Activated naive CD4-positive, alpha-beta T cell (primary cell): ENCODE results near the gene ARID5B.

Experiments
- DNase-seq, 4 experiments: peaks; one replicate each; lab custom pipeline; 2025; lab: John Stamatoyannopoulos, UW

Gene ARID5B

GRCh38 chr10:62050346-62050892 lies 148.9 kb downstream of the ARID5B start:
- no peak for DNase-seq

- DNase-seq = peak; percentile 23 to 54 (median 27)
Measured at GRCh38 chr10:62050893-62051433, 149.5 kb downstream of the ARID5B start.

DNA sequence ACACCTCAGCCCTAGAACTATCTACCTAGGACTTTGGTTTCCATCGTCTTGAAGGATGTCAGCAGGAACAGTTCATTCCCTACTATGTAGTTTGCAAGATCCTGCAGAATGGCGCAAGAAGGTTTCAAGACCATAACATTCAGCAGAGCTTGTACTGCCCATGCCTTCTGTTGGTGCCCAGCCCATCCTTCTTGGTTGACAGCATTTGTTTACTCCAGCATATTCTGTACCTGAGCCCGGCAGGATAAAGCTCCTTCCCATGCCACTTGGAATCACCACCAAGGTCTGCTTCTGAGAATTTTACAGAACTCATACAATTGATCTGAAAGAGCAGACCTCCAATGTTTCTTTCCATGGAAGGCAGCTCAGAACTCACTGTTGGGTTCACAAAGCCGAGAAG lies 150.8 kb downstream of the ARID5B start:
- DNase-seq = no peak

DNA sequence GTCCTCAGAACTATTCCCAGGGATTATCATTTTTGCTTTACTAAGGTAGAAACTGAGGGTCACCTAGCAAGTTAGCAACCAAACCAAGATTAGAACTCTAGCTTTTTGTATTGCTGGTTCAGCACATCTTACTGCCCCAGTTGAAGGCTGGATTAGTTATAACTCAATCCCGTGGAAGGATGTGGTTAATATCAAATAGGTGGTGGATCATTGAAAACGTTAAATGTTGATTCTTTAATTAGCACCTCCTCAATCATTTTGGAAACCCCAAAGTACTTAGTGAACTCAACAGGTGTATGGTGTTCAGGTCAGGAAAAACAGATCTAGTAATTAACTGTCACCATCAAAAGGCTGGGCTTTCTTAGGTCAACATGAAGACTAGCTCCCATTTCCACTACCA lies 152.4 kb downstream of the ARID5B start:
- DNase-seq = no peak

DNA sequence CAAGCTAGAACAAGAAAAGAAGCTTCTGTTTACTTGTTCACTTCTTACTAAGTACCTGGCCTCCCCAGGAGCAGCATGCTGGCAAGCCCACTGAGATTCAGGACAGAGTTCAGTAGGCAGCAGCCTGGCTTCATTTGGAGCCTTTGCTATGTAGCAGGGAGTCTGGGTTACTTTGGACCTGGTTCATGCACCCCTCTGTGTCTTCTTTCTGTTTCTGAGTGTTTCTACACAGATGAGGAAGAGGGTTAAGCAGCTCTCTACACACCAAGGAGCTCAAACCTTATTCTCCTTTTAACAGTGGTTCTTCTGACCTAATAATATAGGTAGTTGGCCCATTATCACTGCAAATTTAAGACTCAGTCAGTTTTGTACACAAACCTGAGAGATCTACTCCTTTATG lies 152.9 kb downstream of the ARID5B start:
- DNase-seq = no peak

DNA sequence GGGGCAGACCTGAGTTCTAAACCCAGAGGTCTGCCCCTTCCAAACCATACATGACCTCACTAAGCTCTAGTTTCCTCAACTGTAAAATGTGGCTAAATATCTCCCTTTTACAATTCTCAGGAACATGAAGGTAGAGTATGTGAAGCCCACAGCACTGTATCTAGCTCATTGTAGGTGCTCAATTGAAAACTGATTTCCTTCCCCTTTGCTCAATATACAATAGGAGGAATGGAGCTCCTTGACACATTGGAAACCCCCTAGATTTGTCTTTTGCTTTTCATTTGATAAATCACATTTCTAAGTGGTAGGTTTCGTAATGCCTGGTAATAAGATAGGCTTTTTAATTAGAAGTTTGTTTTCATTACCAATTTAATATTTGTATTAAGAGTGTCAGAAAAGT lies 153.3 kb downstream of the ARID5B start:
- no peak for DNase-seq

DNA sequence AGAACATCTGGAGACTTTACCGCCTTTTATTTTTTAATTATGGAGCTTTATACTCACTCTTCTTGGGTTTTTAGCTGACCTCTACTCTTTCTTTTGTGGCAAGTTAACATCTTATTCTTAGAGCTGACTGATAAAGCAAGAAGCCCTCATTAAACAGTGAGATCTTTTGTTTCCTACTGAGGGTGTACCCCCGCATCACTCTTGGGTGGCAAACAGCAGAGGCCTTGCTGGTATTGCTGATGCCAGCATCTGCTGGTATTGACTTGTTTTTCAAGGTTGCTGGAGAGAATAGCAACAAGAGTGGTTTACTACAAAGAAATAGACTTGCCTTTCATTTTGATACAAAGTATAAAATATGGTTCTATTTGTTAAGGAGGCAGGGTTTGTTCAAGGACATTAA lies 154.7 kb downstream of the ARID5B start:
- no peak for DNase-seq

DNA sequence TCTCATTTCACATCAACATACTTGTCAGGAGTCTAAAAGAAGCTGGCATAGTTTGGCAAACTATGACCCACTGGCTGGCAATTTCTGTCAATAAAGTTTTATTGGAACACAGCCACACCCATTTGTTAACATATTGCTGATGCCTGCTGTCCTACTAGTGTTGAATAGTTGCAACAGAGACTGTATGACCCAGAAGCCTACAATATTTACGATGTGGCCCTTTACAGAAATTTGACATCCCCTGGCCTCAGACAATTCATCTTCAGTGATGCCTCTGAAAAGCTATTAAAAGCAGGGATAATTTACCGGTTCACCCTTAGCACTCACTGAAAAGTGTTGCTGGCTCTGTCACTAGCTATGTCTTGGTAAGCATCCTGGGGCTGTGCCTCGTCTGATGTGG lies 155.2 kb downstream of the ARID5B start:
- no peak for DNase-seq

DNA sequence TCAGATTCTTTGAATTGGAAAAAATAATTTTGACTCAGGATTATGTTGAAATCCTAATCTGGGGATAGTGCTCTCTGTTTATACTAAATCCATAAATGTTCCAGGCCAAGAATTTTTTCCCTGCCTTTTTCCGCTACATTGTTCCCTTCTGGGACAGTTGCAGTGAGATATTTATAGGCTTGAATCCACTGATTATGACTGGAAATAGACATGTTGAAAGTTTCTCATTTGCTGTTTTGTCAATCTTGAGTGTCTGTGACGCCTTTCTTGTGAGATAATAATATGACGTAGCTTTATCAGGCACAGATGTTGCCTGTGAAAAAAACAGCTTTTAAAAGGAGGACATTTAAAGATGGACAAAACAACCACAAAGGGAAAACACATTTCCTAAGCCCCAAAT lies 155.9 kb downstream of the ARID5B start:
- no peak for DNase-seq

- no peak for DNase-seq
Measured at GRCh38 chr10:62057850-62058249, 156.4 kb downstream of the ARID5B start.

DNA sequence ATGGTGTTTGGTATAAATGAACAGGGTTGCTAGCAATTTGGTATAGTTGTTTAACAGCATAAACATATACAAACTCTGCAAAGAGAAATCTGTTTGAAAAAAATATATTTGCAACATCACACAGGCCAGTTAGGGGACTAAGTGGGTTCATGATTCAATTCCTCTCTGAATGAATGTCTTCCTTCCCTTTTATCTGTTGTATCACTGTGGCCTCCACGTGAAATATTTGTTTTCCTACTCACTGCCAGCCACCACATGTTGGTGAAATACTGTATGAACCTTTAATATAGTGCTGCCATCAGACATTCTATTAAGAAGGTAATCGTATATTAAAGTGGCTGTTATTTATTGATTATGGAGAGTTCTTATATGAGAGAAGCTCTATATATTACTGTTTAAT lies 157.0 kb downstream of the ARID5B start:
- DNase-seq = no peak

DNA sequence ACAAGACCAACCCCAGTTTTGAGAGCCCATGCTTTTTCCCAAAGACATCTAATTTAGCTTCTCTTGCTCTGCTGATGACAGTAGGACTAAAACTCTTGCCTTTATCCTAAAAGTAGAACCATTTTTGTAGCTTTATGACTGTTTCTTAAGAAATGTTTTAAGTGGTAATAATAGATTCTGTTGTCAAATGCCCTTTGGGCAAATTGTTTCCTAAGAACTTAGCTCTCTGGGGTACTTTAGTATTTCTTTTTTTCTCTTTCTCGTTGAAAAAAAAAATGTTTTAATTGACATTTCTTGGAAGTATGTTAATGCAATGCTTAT lies 157.4 kb downstream of the ARID5B start:
- no peak for DNase-seq

DNA sequence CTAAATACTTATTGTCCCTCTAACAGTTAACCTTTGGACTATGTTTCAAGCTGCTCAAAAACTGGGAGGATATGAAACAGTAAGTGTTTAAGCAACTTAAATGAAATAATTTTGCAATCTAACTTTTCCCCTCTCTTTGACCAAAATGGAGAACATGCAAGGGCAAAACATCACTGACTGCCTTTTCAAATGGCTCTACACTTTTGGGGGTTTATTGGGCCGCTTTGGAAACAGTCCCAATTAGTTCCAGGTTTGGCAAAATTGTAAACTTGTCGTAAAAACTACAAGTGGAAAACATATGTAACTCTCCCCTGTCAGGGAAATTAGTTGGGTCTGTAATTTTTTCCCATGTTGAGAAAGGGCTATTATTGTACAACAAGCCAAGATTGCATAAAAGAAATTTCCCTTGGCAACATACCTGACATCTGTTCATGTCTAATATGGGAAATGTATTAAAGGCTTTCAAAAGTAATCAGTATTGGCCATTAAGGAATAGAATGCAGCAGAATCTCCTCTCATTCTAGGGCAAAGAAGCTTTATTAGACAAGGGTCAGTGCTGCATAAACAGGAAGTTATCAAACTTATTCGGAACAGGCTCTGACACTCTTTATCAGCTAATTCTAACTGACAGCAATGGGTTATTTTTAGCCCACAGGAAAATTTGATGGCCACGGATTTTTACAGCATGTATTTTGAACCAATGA lies 157.9 kb downstream of the ARID5B start:
- DNase-seq = no peak

DNA sequence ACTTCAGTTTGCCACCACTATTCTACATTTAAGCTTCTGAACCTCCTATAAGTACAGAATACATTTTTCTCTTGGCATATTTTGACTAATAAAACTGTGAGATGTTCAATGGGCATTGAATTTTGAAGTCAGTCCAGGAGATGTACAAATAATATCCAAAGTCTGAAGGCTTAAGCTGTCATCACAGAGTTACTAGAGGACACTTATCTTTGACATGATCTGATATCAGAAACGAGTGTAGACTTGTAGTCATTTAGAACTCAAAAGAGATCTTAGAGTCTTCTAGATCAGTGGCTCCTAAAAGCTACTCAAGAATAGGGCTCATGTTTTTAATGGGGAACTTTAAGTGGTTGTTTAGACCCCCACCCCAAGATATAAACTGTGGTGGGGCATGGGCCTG lies 160.5 kb downstream of the ARID5B start:
- no peak for DNase-seq

- DNase-seq = no peak
Measured at GRCh38 chr10:62062752-62063512, 161.4 kb downstream of the ARID5B start.

DNA sequence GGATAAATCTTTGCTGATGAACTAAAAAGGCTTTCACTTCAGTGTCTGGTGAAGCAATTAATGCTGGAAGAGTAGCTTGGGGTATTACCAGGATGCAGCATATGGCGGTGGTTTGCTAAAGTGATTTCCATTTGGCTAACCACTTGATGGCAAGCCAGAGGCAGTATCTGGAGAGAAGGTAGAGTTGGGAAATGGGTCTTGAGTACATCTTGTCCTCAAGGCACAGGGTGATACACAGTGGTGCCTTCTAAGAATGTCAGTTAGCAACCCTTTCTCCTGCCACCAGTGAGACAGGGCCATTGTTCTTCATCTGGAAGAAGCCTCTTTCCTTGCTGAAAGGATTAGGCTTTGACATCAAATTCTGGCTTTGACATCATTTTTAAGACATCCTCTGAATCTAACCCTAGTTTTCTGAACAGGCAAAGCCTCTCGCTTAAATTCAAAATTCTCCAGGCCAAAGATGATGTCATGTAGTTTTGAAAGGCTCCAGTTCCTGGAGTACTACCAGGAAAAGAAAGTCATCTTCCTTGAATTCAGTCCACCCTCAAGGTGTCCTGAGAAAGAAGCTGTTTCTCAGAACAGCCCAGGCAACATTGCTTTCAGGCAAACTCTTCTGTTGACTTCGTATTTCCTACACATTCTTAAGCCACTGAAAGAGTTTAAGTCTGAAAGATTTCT lies 162.4 kb downstream of the ARID5B start:
- DNase-seq = no peak

DNA sequence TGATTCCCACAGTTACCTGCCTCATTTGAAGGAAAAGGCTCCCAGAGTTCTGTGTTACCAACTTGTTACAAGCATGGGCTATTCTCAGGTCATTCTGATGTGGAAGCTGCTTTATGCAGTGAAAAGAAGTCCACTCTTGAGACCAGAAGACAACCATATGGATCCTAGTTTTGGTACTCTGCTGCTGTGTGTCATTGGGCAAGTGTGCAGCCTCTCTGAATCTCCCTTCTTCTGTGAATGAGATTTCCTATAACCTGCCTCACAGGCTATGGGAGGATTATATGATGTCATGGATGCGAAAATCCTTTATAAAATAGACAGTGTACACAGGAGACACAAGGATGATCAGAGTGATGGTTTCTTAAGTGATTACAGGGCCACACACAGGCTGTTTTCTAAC lies 166.1 kb downstream of the ARID5B start:
- DNase-seq = no peak

DNA sequence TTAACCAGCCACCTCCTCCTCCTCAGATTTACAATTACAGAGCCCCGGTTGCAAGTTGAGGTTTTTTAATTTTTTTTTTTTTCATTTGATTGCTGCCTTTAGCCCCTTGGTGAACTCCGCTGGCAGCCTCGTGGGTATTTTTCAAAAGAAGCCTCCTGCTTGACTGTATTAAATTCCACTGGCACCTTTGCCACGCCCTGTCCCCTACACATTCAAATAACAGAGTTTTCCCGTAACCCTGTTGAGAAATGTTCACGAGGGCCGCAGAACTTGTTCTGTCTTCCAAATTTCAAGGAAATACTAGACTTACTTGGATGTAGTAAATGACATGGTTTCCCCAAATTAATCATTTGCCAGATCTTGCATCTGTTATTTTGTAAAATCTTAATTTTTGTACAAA lies 167.0 kb downstream of the ARID5B start:
- DNase-seq = no peak

- no peak for DNase-seq
Measured at GRCh38 chr10:62069452-62070178, 168.1 kb downstream of the ARID5B start.

DNA sequence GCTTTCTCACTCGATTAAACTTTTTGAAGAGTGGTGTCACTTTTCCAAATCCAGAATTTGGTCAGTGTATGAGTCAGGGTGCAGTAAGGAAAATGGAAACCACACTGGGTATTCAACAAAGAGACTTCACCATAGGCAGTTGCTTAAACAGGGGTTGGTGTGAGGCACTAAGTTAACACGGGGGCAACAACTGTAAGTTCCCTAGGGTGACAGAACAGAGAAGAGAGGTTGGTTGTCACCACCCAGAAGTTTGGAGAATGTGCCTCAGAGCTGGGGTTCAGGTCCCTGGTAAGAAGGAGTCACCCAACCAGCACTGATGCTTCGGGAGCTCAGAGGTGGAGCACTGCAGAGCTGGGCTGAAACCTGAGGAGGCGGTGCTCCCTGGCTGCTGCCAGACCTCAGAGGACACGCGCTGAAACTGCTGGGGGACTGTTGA lies 170.4 kb downstream of the ARID5B start:
- no peak for DNase-seq

GRCh38 chr10:62072901-62073300 lies 171.4 kb downstream of the ARID5B start:
- DNase-seq = no peak

DNA sequence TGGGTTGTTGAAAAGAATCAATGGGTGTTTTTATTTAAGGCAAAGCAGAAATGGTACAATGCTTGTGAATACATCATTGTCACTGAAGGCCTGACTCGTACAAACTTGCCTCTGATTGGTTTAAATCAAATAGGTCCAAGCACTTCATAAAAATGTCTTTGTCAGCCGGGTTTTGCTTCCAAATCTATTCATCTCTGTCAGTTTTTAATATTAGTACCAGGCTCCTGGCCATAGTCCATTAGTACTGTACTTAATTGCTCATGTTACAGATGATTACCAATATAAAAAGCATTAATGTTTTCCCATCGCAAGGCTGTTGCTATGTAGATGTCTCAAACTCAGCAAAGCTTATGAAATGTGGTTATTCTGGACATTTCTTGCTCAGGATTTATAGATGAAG lies 171.9 kb downstream of the ARID5B start:
- DNase-seq = no peak
